ENCODE data around the gene ASAP2.

DNA sequence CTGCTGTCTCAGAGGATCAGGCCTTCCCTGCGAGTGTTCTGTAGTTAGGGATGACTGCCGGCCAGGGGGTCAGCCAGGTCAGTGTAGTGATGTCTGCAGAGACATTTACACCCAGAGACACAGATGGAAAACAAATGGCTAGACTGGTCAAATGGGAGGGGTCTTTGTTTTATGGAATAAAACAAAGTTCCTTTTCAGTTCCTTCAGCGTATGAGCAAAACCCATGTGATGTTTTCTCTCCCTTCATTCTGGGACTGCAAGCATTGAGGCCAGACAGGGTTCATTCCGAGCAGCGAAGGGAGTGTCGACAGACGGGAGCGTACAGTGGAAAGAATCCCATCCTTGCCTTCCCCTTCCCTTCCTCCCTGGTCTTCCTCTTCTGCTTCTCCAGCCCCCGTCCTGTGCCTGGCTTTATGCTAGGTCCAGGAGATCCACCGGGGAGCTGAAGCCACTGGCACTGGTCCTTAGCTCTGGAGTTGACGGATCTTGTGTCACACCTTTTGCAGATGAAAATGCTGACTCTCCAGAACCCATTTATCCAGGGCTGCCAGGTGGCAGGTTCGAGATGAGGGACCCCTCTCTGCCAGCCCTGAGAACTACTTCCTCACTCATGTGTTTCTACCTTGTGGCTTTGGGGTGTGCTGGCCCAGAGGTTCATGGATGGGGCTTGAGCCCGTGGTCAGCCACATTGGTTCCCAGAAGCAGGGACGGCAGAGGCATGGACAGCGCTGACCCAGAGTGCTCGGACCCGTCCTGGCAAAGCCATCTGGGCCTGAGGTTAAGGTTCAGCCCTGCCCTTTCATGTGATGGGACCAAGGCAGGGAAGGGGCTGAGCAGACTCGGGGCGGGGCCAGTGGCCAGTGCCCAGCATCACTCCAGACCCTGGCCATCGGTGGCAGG is 192.5 kb downstream of the ASAP2 start:
- TF ChIP-seq, protein P1, sequence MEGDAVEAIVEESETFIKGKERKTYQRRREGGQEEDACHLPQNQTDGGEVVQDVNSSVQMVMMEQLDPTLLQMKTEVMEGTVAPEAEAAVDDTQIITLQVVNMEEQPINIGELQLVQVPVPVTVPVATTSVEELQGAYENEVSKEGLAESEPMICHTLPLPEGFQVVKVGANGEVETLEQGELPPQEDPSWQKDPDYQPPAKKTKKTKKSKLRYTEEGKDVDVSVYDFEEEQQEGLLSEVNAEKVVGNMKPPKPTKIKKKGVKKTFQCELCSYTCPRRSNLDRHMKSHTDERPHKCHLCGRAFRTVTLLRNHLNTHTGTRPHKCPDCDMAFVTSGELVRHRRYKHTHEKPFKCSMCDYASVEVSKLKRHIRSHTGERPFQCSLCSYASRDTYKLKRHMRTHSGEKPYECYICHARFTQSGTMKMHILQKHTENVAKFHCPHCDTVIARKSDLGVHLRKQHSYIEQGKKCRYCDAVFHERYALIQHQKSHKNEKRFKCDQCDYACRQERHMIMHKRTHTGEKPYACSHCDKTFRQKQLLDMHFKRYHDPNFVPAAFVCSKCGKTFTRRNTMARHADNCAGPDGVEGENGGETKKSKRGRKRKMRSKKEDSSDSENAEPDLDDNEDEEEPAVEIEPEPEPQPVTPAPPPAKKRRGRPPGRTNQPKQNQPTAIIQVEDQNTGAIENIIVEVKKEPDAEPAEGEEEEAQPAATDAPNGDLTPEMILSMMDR (IDR thresholded peaks at IDR 0.05 in 2 of 3, conservative IDR thresholded peaks at IDR 0.05 in 1 of 3; ENCODE audit: insufficient read depth in 2 of 3, low read depth in 1 of 3, low read length in 3 of 3) = no peak
- TF ChIP-seq RNF219 (CRISPR knock-in tag; IDR thresholded peaks at IDR 0.05) (no peak), SMAD3 (CRISPR knock-in tag; conservative IDR thresholded peaks at IDR 0.05) (no peak), BRCA1 (IDR thresholded peaks at IDR 0.05) (no peak), BRCA1 (CRISPR knock-in tag; IDR thresholded peaks at IDR 0.05) (no peak), ZNF512 (tag; IDR thresholded peaks at IDR 0.05) (no peak), PCBP1 (IDR thresholded peaks at IDR 0.05; ENCODE audit: low read depth, low read length, poor library complexity, severe bottlenecking) (no peak)
- TF ChIP-seq, protein P2, sequence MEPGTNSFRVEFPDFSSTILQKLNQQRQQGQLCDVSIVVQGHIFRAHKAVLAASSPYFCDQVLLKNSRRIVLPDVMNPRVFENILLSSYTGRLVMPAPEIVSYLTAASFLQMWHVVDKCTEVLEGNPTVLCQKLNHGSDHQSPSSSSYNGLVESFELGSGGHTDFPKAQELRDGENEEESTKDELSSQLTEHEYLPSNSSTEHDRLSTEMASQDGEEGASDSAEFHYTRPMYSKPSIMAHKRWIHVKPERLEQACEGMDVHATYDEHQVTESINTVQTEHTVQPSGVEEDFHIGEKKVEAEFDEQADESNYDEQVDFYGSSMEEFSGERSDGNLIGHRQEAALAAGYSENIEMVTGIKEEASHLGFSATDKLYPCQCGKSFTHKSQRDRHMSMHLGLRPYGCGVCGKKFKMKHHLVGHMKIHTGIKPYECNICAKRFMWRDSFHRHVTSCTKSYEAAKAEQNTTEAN (CRISPR knock-in tag; IDR thresholded peaks at IDR 0.05) = no peak
